ENCODE data around the gene GALE.
A peak's percentile ranks its signal among the peaks of the same experiment; 100 is the strongest.
"Not testable (repeated sequence)": the region's sequence is repeated elsewhere in the genome, so short reads cannot be mapped to it uniquely, and the experiment has no call there.

GALE gene

GRCh38 chr1:23837908-23838307, 37.4 kb upstream of the GALE start:
- no peaks in the 10 kb centered on the region for H3K36me3 ChIP-seq (ENCODE audit: insufficient read depth, insufficient read length, low read length)
- TF ChIP-seq SUZ12 (IDR thresholded peaks at IDR 0.05; ENCODE audit: extremely low read depth, insufficient read depth, insufficient read length): no peak
- no peak for TF ChIP-seq YY1 (IDR thresholded peaks at IDR 0.05; ENCODE audit: insufficient read depth, insufficient read length)
- no peak for TF ChIP-seq ZNF274 (IDR thresholded peaks at IDR 0.05; ENCODE audit: low read depth, low read length)
- DNase-seq (ENCODE audit: low read depth, low spot score): no peak
- H3K9ac ChIP-seq (ENCODE audit: insufficient read length, low read depth): no peak overlapping the region
- H3K27me3 ChIP-seq (ENCODE audit: insufficient read depth, insufficient read length): peaks cover 23% of the 10 kb centered on the region
- H3K4me1 ChIP-seq (ENCODE audit: insufficient read depth, insufficient read length): no peaks in the 10 kb centered on the region
- H3K4me3 ChIP-seq (ENCODE audit: insufficient read length, low read depth): no peak overlapping the region
- H3K9me3 ChIP-seq (ENCODE audit: insufficient read depth, low read length): no peaks in the 10 kb centered on the region

GRCh38 chr1:23836037-23836436, 35.5 kb upstream of the GALE start:
- no peak for DNase-seq (ENCODE audit: low read depth, low spot score)
- Histone ChIP-seq H3K9ac (ENCODE audit: insufficient read length, low read depth) (no peak overlapping the region), H3K27me3 (ENCODE audit: insufficient read depth, insufficient read length) (peaks cover 23% of the 10 kb centered on the region), H3K4me1 (ENCODE audit: insufficient read depth, insufficient read length) (no peaks in the 10 kb centered on the region), H3K9me3 (ENCODE audit: insufficient read depth, low read length) (no peaks in the 10 kb centered on the region), H3K36me3 (ENCODE audit: insufficient read depth, insufficient read length, low read length) (no peaks in the 10 kb centered on the region), H3K4me3 (ENCODE audit: insufficient read length, low read depth) (no peak overlapping the region)
- TF ChIP-seq YY1 (IDR thresholded peaks at IDR 0.05; ENCODE audit: insufficient read depth, insufficient read length) (no peak), ZNF274 (IDR thresholded peaks at IDR 0.05; ENCODE audit: low read depth, low read length) (no peak), SUZ12 (IDR thresholded peaks at IDR 0.05; ENCODE audit: extremely low read depth, insufficient read depth, insufficient read length) (no peak)

GRCh38 chr1:23834156-23834555, 33.6 kb upstream of the GALE start:
- H3K4me3 ChIP-seq (ENCODE audit: insufficient read length, low read depth); DNase-seq (ENCODE audit: low read depth, low spot score); H3K36me3 ChIP-seq (ENCODE audit: insufficient read depth, insufficient read length, low read length); H3K9ac ChIP-seq (ENCODE audit: insufficient read length, low read depth); H3K9me3 ChIP-seq (ENCODE audit: insufficient read depth, low read length); H3K4me1 ChIP-seq (ENCODE audit: insufficient read depth, insufficient read length): not testable (repeated sequence)
- H3K27me3 ChIP-seq (ENCODE audit: insufficient read depth, insufficient read length): peaks cover 23% of the 10 kb centered on the region

- H3K4me3 ChIP-seq (ENCODE audit: insufficient read length, low read depth): no peak overlapping the region
- no peaks in the 10 kb centered on the region for H3K36me3 ChIP-seq (ENCODE audit: insufficient read depth, insufficient read length, low read length)
- H3K4me1 ChIP-seq (ENCODE audit: insufficient read depth, insufficient read length): peaks cover 2% of the 10 kb centered on the region
- H3K9me3 ChIP-seq (ENCODE audit: insufficient read depth, low read length): no peaks in the 10 kb centered on the region
- H3K9ac ChIP-seq (ENCODE audit: insufficient read length, low read depth): no peak overlapping the region
- H3K27me3 ChIP-seq (ENCODE audit: insufficient read depth, insufficient read length): no peaks in the 10 kb centered on the region
- no peak for DNase-seq (ENCODE audit: low read depth, low spot score)
- no peak for TF ChIP-seq SUZ12 (IDR thresholded peaks at IDR 0.05; ENCODE audit: extremely low read depth, insufficient read depth, insufficient read length)
- TF ChIP-seq ZNF274 (IDR thresholded peaks at IDR 0.05; ENCODE audit: low read depth, low read length): no peak
- no peak for TF ChIP-seq YY1 (IDR thresholded peaks at IDR 0.05; ENCODE audit: insufficient read depth, insufficient read length)
Measured at GRCh38 chr1:23827717-23828116, 27.2 kb upstream of the GALE start.

- not testable (repeated sequence) for DNase-seq (ENCODE audit: low read depth, low spot score); H3K36me3 ChIP-seq (ENCODE audit: insufficient read depth, insufficient read length, low read length); H3K9ac ChIP-seq (ENCODE audit: insufficient read length, low read depth)
Measured at GRCh38 chr1:23826590-23826989, 26.0 kb upstream of the GALE start.

GRCh38 chr1:23825762-23826522, 25.4 kb upstream of the GALE start:
- peak overlapping the region; percentile 32 for H3K9ac ChIP-seq (ENCODE audit: insufficient read length, low read depth)
- no peak for DNase-seq (ENCODE audit: low read depth, low spot score)
- H3K4me3 ChIP-seq (ENCODE audit: insufficient read length, low read depth): peak overlapping the region; percentile 97
- H3K36me3 ChIP-seq (ENCODE audit: insufficient read depth, insufficient read length, low read length): no peaks in the 10 kb centered on the region
- TF ChIP-seq ZNF274 (IDR thresholded peaks at IDR 0.05; ENCODE audit: low read depth, low read length): no peak
- TF ChIP-seq SUZ12 (IDR thresholded peaks at IDR 0.05; ENCODE audit: extremely low read depth, insufficient read depth, insufficient read length): no peak
- no peak for TF ChIP-seq YY1 (IDR thresholded peaks at IDR 0.05; ENCODE audit: insufficient read depth, insufficient read length)
- H3K9me3 ChIP-seq (ENCODE audit: insufficient read depth, low read length): no peaks in the 10 kb centered on the region
- peaks cover 2% of the 10 kb centered on the region for H3K4me1 ChIP-seq (ENCODE audit: insufficient read depth, insufficient read length)
- H3K27me3 ChIP-seq (ENCODE audit: insufficient read depth, insufficient read length): no peaks in the 10 kb centered on the region

More at GRCh38 chr1:23826590-23826989, 26.0 kb upstream of the GALE start:
- H3K4me3 ChIP-seq (ENCODE audit: insufficient read length, low read depth); H3K4me1 ChIP-seq (ENCODE audit: insufficient read depth, insufficient read length); H3K27me3 ChIP-seq (ENCODE audit: insufficient read depth, insufficient read length); H3K9me3 ChIP-seq (ENCODE audit: insufficient read depth, low read length): not testable (repeated sequence)

GRCh38 chr1:23825076-23825761, 24.7 kb upstream of the GALE start, which contains the start of gene HMGCL:
Gene HMGCL (minus strand): TSS chr1:23825429. CDS start chr1:23825415, 14 bp downstream.
- no peaks in the 10 kb centered on the region for H3K36me3 ChIP-seq (ENCODE audit: insufficient read depth, insufficient read length, low read length)

More at GRCh38 chr1:23825076-23825761, 24.7 kb upstream of the GALE start, which contains the start of gene HMGCL:
- H3K9ac ChIP-seq (ENCODE audit: insufficient read length, low read depth): peak within 1 kb of the TSS; percentile 98
- peak; percentile 88 for DNase-seq (ENCODE audit: low read depth, low spot score)
- no peaks in the 10 kb centered on the region for H3K9me3 ChIP-seq (ENCODE audit: insufficient read depth, low read length)
- peak; percentile 92 for TF ChIP-seq YY1 (IDR thresholded peaks at IDR 0.05; ENCODE audit: insufficient read depth, insufficient read length)
- no peak for TF ChIP-seq ZNF274 (IDR thresholded peaks at IDR 0.05; ENCODE audit: low read depth, low read length)
- TF ChIP-seq SUZ12 (IDR thresholded peaks at IDR 0.05; ENCODE audit: extremely low read depth, insufficient read depth, insufficient read length): no peak
- peaks cover 2% of the 10 kb centered on the region for H3K4me1 ChIP-seq (ENCODE audit: insufficient read depth, insufficient read length)
- no peaks in the 10 kb centered on the region for H3K27me3 ChIP-seq (ENCODE audit: insufficient read depth, insufficient read length)
- H3K4me3 ChIP-seq (ENCODE audit: insufficient read length, low read depth): peak within 1 kb of the TSS; percentile 97

All from NT2/D1 (cell line).